ENCODE results near the gene BRIP1.

DNA sequence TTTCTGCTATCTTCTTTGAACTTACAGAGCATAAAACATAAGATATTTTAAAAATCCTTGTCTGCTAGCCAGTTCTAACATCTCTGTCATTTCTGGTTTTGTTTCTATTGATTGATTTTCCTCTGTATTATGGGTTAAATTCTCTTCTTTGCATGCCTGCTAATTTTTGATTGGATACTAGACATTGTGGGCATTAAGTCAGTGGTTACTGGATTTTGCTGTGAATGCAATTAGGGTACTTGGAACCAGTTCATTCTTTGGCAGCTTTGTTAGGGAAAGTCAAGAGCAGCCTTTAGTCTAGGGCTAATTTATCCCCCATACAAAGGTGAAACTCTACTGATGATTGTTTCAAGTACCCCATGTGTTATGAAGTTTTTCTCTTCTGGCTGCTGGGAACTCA, 145.3 kb downstream of the BRIP1 start:
- TF ChIP-seq, protein P1, sequence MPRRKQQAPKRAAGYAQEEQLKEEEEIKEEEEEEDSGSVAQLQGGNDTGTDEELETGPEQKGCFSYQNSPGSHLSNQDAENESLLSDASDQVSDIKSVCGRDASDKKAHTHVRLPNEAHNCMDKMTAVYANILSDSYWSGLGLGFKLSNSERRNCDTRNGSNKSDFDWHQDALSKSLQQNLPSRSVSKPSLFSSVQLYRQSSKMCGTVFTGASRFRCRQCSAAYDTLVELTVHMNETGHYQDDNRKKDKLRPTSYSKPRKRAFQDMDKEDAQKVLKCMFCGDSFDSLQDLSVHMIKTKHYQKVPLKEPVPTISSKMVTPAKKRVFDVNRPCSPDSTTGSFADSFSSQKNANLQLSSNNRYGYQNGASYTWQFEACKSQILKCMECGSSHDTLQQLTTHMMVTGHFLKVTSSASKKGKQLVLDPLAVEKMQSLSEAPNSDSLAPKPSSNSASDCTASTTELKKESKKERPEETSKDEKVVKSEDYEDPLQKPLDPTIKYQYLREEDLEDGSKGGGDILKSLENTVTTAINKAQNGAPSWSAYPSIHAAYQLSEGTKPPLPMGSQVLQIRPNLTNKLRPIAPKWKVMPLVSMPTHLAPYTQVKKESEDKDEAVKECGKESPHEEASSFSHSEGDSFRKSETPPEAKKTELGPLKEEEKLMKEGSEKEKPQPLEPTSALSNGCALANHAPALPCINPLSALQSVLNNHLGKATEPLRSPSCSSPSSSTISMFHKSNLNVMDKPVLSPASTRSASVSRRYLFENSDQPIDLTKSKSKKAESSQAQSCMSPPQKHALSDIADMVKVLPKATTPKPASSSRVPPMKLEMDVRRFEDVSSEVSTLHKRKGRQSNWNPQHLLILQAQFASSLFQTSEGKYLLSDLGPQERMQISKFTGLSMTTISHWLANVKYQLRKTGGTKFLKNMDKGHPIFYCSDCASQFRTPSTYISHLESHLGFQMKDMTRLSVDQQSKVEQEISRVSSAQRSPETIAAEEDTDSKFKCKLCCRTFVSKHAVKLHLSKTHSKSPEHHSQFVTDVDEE (CRISPR knock-in tag; IDR thresholded peaks at IDR 0.05), result no peak
- no peak for TF ChIP-seq ESRRG (CRISPR knock-in tag; IDR thresholded peaks at IDR 0.05)
- TF ChIP-seq, protein P2, sequence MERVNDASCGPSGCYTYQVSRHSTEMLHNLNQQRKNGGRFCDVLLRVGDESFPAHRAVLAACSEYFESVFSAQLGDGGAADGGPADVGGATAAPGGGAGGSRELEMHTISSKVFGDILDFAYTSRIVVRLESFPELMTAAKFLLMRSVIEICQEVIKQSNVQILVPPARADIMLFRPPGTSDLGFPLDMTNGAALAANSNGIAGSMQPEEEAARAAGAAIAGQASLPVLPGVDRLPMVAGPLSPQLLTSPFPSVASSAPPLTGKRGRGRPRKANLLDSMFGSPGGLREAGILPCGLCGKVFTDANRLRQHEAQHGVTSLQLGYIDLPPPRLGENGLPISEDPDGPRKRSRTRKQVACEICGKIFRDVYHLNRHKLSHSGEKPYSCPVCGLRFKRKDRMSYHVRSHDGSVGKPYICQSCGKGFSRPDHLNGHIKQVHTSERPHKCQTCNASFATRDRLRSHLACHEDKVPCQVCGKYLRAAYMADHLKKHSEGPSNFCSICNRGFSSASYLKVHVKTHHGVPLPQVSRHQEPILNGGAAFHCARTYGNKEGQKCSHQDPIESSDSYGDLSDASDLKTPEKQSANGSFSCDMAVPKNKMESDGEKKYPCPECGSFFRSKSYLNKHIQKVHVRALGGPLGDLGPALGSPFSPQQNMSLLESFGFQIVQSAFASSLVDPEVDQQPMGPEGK (CRISPR knock-in tag; IDR thresholded peaks at IDR 0.05; ENCODE audit: borderline replicate concordance), result no peak
- TF ChIP-seq ISL1 (CRISPR knock-in tag; IDR thresholded peaks at IDR 0.05), result no peak
- no peak for TF ChIP-seq RARB (CRISPR knock-in tag; IDR thresholded peaks at IDR 0.05)
- no peak for TF ChIP-seq TCF4 (CRISPR knock-in tag; IDR thresholded peaks at IDR 0.05; ENCODE audit: borderline replicate concordance)
- no peak for TF ChIP-seq CSDC2 (CRISPR knock-in tag; IDR thresholded peaks at IDR 0.05)
- TF ChIP-seq GLIS3 (CRISPR knock-in tag; IDR thresholded peaks at IDR 0.05), result no peak
- no peak for TF ChIP-seq SNAI2 (CRISPR knock-in tag; IDR thresholded peaks at IDR 0.05)

All from SK-N-SH treated with all-trans-retinoic acid at 6 μM for 48 hours (cell line).